HTR-8/SVneo (cell line): ENCODE results near the gene TTYH3.

Experiments
- DNase-seq: peaks from one replicate; pipeline ENCODE4 v3.0.0; 2011; ENCODE audit warnings: low spot score, mixed read lengths; ENCODE audit not compliant: insufficient read length
- FAIRE-seq: peaks from 2 replicates; lab custom pipeline; 2011; peaks lifted over from hg19 to GRCh38; lab: Jason Lieb, UNC

Gene TTYH3

DNA sequence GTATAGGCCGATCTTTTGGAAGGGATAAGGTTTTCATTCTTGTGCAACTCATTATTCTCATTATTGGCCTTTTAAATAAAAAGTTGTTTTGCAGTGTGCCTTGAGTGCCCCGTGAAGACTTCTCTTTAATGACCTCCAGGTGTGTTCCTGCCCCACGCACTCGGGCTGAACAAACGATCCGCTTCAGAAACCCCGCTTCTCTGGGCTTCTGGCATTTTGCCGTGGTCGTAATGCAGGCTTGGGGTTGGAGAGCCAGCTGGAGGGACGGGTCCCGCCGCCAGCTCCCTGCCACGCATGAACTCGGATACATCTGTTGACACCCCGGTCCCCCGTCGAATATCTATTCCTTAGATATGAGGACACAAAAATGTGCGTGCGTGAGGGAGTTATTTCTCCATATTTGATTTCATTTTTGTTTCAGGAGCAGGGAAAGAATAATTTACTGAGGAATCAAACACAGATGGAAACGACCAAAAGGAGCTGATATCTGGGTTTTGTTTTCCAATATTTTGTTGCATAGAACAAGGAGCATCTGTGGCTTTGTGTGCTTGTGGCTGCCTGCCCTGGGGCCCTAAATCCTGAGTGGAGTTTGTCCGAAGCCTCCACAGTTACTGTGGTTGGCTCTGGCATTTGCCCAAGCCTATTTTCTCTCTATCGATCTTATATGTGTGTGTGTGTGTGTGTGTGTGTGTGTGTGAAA is 17.0 kb upstream of the TTYH3 start:
- DNase-seq (no peak), FAIRE-seq (no peak)

DNA sequence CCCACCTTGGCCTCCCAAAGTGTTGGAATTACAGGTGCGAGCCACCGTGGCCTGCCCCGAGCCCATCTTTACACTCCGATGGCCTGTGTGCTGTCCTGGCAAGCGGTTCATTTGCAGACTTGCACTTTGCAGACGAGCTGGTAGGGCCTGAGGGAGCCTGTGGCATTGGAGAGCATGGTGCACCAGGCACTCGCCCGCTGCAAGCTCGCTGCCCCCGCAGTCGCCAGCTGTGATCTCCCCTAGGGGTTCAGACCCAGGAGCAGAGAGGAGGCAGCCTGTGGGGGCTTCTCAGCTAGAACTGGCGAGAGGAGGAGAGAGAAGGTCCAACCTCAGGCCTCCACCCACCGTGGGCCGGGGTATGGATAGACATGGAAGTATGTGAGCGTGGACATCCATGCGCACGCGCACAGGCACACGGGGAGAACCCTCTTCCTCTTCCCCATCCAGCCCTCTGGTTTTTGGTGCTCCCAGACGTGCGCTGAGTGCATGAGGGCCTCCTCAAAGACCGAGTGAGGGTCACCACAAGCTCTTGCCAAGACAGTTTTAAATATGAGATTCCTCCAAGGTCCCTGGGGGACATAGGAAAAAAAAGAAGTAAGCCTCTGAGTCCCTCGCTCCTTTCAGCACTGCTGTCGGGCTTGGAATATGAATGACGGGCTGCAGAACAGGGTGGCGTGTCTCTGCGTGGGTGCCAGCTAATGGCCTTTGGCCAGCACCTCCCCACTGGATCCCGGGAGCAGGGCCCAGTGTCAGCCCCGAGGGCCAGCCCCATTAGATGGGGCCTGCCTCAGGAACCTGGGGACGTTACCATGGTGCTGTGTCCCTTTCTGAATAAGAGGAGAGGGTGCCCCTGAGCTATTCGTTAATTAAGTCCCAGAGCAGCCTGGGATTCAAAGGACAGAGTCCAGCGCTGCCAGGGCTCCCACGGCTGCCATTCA is 15.1 kb upstream of the TTYH3 start:
- no peak for FAIRE-seq
- no peak for DNase-seq

DNA sequence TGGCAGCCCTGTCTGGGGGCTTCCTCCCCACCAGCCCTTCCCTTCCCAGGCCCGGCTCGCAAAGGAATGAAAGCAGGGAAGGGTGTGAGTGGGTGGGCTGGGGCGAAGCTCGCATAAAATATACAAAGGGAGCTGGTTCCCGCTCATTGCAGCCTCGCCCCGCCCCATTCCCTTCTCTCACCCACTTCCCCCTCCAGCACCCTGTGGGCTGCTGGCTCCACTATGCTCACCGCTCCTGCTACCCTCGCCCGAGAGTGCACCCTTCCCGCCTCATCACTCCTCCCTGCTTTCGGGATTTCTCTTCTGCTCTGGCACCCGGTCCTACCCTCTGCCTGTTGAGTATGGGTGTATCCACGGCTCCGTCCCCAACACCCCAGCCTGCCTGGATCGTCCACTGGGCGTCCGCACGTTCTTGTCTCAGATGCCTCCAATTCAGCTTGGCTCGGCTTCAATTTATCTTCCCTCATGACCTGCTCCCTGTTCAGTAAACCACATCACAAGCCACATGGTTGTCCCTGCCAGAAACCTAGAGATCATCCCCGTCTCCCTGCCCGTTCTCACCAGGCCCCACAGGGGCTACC is 14.4 kb upstream of the TTYH3 start:
- DNase-seq (no peak), FAIRE-seq (no peak)

GRCh38 chr7:2619116-2619515 is 12.7 kb upstream of the TTYH3 start:
- DNase-seq (no peak), FAIRE-seq (no peak)

DNA sequence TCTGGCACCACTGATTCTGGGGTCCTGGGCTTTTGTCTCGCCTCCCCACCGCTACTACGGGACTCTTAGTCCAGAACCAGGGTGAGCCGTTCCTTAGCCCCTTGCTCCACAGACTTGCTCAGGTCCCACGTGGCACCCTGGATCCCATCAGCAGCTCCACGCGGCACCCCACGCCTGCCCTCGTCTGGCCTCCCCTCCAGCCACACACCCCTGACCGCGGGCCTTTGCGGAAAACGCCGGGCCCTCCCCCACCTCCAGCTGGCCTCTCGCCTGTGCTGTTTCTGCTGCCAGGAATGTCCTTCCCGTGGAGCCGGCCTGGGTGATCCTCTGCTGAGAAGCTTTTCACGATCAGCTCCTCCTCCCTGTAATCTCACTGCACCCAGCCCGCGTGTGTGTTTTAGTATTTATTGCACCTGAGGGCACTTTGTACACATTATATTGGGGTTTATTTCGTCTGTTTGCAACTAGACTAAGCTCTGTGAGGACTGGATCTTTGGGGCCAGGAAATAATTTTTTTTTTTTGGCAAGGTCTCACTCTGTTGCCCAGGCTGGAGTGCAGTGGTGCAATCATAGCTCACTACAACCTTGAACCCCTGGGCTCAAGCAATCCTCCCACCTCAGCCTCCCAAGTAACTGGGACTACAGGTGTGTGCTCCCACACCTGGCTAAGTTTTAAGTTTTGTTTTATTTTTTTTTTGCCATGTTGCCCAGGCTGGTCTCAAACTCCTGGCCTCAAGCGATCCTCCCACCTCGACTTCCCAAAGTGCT is 10.5 kb upstream of the TTYH3 start:
- no peak for FAIRE-seq

GRCh38 chr7:2621948-2622640 is 9.7 kb upstream of the TTYH3 start:
- DNase-seq (no peak), FAIRE-seq (peak; percentile 16)

More for the DNA sequence above, 10.5 kb upstream of the TTYH3 start:
- DNase-seq, result no peak

- no peak for DNase-seq
- FAIRE-seq, result no peak
Measured at GRCh38 chr7:2622869-2623697, 8.7 kb upstream of the TTYH3 start.

DNA sequence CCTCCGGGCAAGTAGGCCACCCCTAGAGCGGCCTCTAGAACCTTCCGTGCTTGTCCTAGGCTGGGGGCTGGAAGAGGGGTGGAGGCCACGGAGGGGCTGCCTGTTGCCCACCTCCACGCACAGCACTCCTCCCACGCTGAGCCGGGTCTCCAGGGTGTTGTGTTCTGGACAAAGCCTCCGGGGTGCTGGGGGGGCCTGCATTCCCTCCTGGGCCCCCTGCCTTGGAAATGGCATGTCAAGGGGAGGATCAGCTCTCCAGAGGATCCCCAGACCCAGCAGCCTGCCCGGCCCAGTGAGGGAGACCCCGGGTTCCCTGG is 8.1 kb upstream of the TTYH3 start:
- FAIRE-seq (no peak), DNase-seq (no peak)

DNA sequence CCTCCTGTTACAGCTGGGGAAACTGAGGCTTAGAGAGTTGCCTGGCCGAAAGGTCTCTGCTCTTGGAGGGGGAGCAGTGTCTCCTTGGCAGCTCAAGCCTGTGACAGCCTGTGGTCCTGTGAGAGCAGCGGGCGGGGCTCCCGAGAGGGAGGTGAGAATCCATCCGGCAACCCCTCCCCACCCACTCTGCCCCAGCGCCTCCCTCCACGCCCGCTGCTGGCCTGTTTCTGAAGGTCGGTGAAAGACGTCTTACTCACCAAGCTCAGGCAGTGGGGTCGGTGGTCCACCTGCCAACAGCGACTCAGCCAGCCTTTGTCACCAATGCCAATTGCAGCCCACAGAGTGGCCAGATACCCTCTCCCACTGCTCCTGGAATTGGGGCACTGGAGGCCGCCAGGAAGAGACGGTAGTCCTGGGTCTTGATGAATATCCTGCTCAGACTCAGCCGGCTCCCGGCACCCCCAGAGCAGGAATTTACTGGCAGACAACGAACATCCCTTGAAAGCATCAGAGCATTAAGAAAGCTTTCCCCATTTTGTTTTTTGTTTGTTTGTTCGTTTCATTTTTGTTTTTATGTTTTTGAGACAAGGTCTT is 7.4 kb upstream of the TTYH3 start:
- DNase-seq, result no peak
- peak; percentile 81 for FAIRE-seq

- no peak for FAIRE-seq
- DNase-seq, result no peak
Measured at GRCh38 chr7:2626498-2627117, 5.2 kb upstream of the TTYH3 start.

DNA sequence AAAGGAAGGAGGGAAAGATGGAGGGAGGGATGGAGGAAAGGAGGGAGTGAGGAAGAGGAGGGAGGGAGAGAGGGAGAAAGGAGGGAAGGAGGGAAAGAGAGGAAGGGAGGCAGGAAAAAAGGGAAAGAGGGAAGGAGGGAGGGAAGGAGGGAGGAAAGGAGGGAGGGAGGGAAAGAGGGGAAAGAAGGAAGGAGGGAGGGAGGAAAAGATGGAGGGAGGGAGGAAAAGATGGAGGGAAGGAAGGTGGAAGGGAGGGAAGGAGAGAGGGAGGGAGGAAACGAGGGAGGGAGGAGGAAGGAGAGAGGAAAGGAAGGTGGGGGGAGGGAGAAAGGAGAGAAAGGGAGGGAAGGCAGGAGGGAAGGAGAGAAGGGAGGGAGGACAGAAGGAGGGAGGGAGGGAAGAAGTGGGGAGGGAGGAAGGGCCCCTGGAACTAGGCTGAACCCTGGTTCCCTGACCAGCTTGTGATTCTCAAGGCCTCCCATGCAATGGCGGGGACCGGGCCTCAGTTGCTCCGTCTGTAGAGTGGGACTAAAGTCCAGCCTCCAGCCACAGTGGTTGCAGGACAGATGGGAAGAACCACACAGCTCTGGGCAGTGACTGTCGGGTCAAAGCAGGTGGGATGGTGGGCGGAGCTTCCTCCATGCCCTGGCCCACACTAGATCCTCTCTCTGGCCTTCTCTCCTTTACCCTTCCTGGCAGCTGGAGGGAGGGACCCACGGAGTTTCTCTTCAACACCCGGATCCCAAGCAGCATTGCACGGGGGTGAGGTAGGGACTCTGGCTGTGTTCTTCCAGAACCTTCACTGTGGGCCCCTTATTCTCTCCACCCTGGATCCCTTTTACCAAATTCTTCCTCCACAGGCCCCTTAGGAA is 4.3 kb upstream of the TTYH3 start:
- DNase-seq (no peak), FAIRE-seq (peak; percentile 9)

- FAIRE-seq (no peak), DNase-seq (no peak)
Measured at GRCh38 chr7:2628130-2628482, 3.7 kb upstream of the TTYH3 start.

DNA sequence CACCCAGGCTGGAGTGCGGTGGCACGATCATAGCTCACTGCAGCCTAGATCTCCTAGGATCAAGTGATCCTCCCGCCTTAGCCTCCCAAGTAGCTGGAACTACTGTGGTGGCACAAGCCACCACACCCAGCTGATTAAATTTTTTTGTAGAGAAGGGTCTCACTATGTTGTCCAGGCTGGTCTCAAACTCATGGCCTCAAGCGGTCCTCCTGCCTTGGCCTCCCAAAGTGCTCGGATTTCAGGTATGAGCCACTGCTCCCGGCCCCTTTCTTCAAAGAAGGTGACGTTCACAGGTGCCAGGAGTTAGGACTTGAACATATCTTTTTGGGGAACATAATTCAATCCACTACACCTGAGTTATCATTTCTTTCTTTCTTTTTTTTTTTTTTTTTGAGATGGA is 2.9 kb upstream of the TTYH3 start:
- DNase-seq (no peak), FAIRE-seq (no peak)

GRCh38 chr7:2629746-2630681 is 1.8 kb upstream of the TTYH3 start:
- FAIRE-seq (peak; percentile 73), DNase-seq (no peak)

DNA sequence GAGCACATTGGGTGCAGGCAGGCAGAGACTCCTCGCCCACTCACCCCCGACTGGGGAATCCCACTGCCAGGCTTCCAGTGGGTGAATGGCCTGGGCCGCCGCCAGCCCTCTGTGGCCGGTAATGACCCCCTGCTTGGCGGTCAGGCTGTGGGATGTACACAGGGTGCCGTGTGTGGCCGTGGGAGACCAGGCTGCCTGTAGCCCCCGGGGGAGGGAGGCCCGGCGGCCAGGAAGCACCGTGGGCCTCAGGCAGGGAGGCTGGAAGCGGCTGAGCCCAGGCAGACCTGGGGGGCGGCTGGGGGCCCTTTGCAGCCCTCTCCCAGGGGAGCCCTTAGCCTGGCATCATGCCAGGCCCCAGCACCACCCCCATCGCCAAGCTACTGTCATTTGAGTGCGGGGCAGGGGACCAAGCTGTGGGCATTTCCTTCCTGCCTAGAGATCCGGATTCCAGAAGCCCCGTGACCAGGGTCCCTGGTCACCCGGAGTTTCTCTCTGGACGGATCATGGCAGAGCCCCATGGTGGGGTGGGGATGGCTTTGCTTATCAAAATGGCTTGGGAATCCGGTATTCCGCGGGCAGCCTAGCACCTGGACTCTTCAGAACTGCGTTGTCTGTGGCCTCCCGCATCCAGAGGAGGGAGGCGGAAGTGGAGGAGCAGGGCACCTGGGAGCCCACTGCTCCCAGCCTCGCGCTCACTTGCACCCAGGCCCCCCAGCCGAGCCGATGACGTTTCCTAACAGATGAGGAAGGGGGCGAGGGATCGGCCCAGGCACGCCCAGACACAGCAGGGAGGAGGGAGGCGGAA is 1.1 kb downstream of the TTYH3 start:
- DNase-seq, result peak; percentile 85

More for the DNA sequence above, 1.1 kb downstream of the TTYH3 start:
- peak; percentile 89 for FAIRE-seq
